H1 (cell line): ENCODE results near the gene ALDH1A3.

Experiments used
- ASH2L ChIP-seq: fragments of 200-600, 300-600 bp; sonication (generic); IDR thresholded peaks from one replicate; pipeline ENCODE4 v1.7.1; 2017; ENCODE audit warnings: low read length
- CEBPB ChIP-seq: IDR thresholded peaks from 2 replicates; pipeline ENCODE4 v1.6.1; 2012; ENCODE audit warnings: low read depth, low read length
- CREB1 ChIP-seq: IDR thresholded peaks from 2 replicates; pipeline ENCODE4 v1.6.1; 2012; ENCODE audit warnings: inconsistent platforms
- EGR1 ChIP-seq: IDR thresholded peaks from 2 replicates; pipeline ENCODE4 v1.6.1; 2011; ENCODE audit warnings: low read depth, low read length, borderline replicate concordance
- HDAC6 ChIP-seq: IDR thresholded peaks from one replicate; pipeline ENCODE4 v1.7.1; 2012; ENCODE audit warnings: low read depth, mild to moderate bottlenecking, inconsistent platforms, low read length, moderate library complexity
- KDM4A ChIP-seq: IDR thresholded peaks from one replicate; pipeline ENCODE4 v1.7.1; 2012; ENCODE audit warnings: low read depth, mild to moderate bottlenecking, moderate library complexity, low read length, inconsistent platforms; ENCODE audit not compliant: severe bottlenecking
- POLR2A ChIP-seq, 2 experiments: IDR thresholded peaks; 1 replicate in 1 of 2; 2 replicates in 1 of 2; pipeline ENCODE4 v1.6.1; 2011; ENCODE audit warnings: low read depth in 2 of 2, low read length in 2 of 2, mild to moderate bottlenecking in 2 of 2; ENCODE audit errors: control extremely low read depth in 1 of 2
- RBBP5 ChIP-seq: IDR thresholded peaks from 2 replicates; pipeline ENCODE4 v1.7.1; 2012; ENCODE audit warnings: low read depth, mild to moderate bottlenecking, inconsistent platforms, low read length, moderate library complexity, borderline replicate concordance
- SP1 ChIP-seq: IDR thresholded peaks from 2 replicates; pipeline ENCODE4 v1.6.1; 2011; ENCODE audit warnings: low read depth, low read length
- SP2 ChIP-seq: IDR thresholded peaks from 2 replicates; pipeline ENCODE4 v1.6.1; 2012; ENCODE audit warnings: mild to moderate bottlenecking, low read length, inconsistent platforms
- SUZ12 ChIP-seq: fragments of 200-600 bp; sonication (generic); IDR thresholded peaks from 2 replicates; pipeline ENCODE4 v1.6.1; 2012; ENCODE audit warnings: mild to moderate bottlenecking, inconsistent platforms, low read length, moderate library complexity, mixed read lengths
- TCF12 ChIP-seq: IDR thresholded peaks from 2 replicates; pipeline ENCODE4 v1.6.1; 2011; ENCODE audit warnings: low read depth, mild to moderate bottlenecking, low read length
- TF ChIP-seq, protein P1 (sequence below), 3 experiments: IDR thresholded peaks; 1 replicate in 2 of 3; 2 replicates in 1 of 3; pipeline versions ENCODE4 v1.5.1 to v1.6.1; 2011; ENCODE audit warnings: low read length in 3 of 3, mild to moderate bottlenecking in 3 of 3, inconsistent platforms in 2 of 3, low read depth in 1 of 3, moderate library complexity in 1 of 3; ENCODE audit not compliant: insufficient read depth in 1 of 3; ENCODE audit errors: control extremely low read depth in 1 of 3

- TF ChIP-seq CREB1 (no peak), KDM4A (no peak), ASH2L (no peak), SP1 (no peak), POLR2A (IDR thresholded peaks at IDR 0.05; ENCODE audit: control extremely low read depth in 1 of 2, low read depth in 2 of 2, low read length in 2 of 2) (no peak), CEBPB (no peak), SUZ12 (no peak), HDAC6 (no peak), EGR1 (no peak), TCF12 (no peak), SP2 (no peak), RBBP5 (no peak)
- TF ChIP-seq, protein P1, sequence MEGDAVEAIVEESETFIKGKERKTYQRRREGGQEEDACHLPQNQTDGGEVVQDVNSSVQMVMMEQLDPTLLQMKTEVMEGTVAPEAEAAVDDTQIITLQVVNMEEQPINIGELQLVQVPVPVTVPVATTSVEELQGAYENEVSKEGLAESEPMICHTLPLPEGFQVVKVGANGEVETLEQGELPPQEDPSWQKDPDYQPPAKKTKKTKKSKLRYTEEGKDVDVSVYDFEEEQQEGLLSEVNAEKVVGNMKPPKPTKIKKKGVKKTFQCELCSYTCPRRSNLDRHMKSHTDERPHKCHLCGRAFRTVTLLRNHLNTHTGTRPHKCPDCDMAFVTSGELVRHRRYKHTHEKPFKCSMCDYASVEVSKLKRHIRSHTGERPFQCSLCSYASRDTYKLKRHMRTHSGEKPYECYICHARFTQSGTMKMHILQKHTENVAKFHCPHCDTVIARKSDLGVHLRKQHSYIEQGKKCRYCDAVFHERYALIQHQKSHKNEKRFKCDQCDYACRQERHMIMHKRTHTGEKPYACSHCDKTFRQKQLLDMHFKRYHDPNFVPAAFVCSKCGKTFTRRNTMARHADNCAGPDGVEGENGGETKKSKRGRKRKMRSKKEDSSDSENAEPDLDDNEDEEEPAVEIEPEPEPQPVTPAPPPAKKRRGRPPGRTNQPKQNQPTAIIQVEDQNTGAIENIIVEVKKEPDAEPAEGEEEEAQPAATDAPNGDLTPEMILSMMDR (IDR thresholded peaks at IDR 0.05; ENCODE audit: control extremely low read depth in 1 of 3, insufficient read depth in 1 of 3, low read depth in 1 of 3, low read length in 3 of 3): no peak
Observed at GRCh38 chr15:100901296-100901695, 21.7 kb downstream of the ALDH1A3 start.
